Umbilical cord (tissue), 2 donors: ENCODE measurements around the gene PCBP3. TPM values are rescaled to one million over a fixed set of nuclear protein-coding genes. Genes with fewer than 3 reads are reported as not detected.
A peak's percentile ranks its signal among the peaks of the same experiment; 100 is the strongest.
"Not testable (repeated sequence)": the region's sequence is repeated elsewhere in the genome, so short reads cannot be mapped to it uniquely, and the experiment has no call there.

Experiments
- DNase-seq: peaks from one replicate; pipeline ENCODE4 v3.0.0-alpha.2; 2015; ENCODE audit warnings: low spot score
- total RNA-seq: library from RNA; depleted of rRNA; stranded (reverse); fragments of >200 nt; gene quantifications from one replicate; pipeline ENCODE4 v1.2.3, GENCODE V29; 2014; ENCODE audit warnings: low replicate concordance; ENCODE audit not compliant: insufficient read depth

The PCBP3 gene
- total RNA-seq, 1 donor from 2014 or later, result 4.8 TPM

GRCh38 chr21:45827302-45827692 is 183.8 kb downstream of the PCBP3 start:
- DNase-seq, result no peak

GRCh38 chr21:45827881-45828579 is 184.5 kb downstream of the PCBP3 start:
- DNase-seq, result no peak

GRCh38 chr21:45828580-45829570 is 185.3 kb downstream of the PCBP3 start:
- DNase-seq, result peak; percentile 12

- no peak for DNase-seq
These were observed 186.1 kb downstream of the PCBP3 start for GRCh38 chr21:45829668-45830067.

- peak; percentile 17 for DNase-seq
These were observed 186.7 kb downstream of the PCBP3 start for GRCh38 chr21:45830221-45830640.

- no peak for DNase-seq
These were observed 187.3 kb downstream of the PCBP3 start for GRCh38 chr21:45830720-45831366.

GRCh38 chr21:45831991-45832740 is 188.6 kb downstream of the PCBP3 start:
- DNase-seq, result peak; percentile 46

- DNase-seq, result not testable (repeated sequence)
These were observed 189.3 kb downstream of the PCBP3 start for GRCh38 chr21:45832741-45833235.

- DNase-seq, result no peak
These were observed 189.9 kb downstream of the PCBP3 start for GRCh38 chr21:45833414-45833813.

GRCh38 chr21:45834026-45834715 is 190.6 kb downstream of the PCBP3 start:
- no peak for DNase-seq

- DNase-seq, result no peak
These were observed 191.3 kb downstream of the PCBP3 start for GRCh38 chr21:45834821-45835293.

GRCh38 chr21:45835301-45836267 is 192.1 kb downstream of the PCBP3 start:
- DNase-seq, result peak; percentile 45

- DNase-seq, result peak; percentile 63
These were observed 192.7 kb downstream of the PCBP3 start for GRCh38 chr21:45836268-45836655.

- DNase-seq, result no peak
These were observed 193.5 kb downstream of the PCBP3 start for GRCh38 chr21:45836694-45837670.

- no peak for DNase-seq
These were observed 194.4 kb downstream of the PCBP3 start for GRCh38 chr21:45837936-45838335.

GRCh38 chr21:45838634-45839033 is 195.1 kb downstream of the PCBP3 start:
- no peak for DNase-seq

- no peak for DNase-seq
These were observed 195.7 kb downstream of the PCBP3 start for GRCh38 chr21:45839274-45839673.

GRCh38 chr21:45841033-45841432 is 197.5 kb downstream of the PCBP3 start:
- no peak for DNase-seq
